NCI-H2196 (cell line): ENCODE results near the gene TRHDE.

Experiments
- DNase-seq: peaks from one replicate; lab custom pipeline; 2025; ENCODE audit not compliant: unreplicated experiment; lab: John Stamatoyannopoulos, UW

The TRHDE gene

GRCh38 chr12:72717036-72717435, 444.9 kb downstream of the TRHDE start:
- no peak for DNase-seq
